Measurements from ENCODE around the gene LENG9.
"Not testable (repeated sequence)": the region's sequence is repeated elsewhere in the genome, so short reads cannot be mapped to it uniquely, and the experiment has no call there.

LENG9 gene

DNA sequence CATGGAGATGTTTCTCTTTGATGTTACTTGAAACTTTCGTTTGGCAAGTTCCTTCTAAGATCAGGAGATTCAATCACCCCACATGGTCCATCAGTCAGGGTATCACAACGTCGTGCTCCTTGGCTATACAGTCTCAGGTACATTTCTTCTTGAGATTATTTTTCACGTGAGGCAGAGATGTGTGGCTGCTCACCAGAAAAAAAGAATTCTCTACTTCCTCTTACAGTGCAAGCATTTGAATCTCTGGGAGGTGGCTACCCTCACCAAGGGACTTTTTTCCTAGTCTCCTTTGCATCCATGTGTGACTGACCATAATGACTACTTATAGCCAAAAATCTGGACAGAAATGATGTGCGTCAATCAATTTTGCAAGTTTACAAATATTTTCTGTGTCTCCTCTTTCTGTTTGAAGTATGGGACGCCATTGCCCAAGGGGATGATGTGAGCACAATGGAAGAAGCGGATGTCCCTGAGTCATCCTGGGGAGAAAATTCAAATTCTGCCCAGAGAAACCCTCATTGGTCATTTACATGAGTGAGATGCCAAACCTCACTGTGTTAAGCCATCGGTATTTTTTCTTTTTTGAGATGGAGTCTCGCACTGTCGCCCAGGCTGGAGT is 30.5 kb upstream of the LENG9 start:
- Histone ChIP-seq H3K56ac (ENCODE audit: low read length) (no peak overlapping the region), H3K4me3 (ENCODE audit: low read length) (no peak overlapping the region), H3K27ac (ENCODE audit: low read depth, low read length) (no peak overlapping the region), H3K23ac (ENCODE audit: low read length) (no peak overlapping the region), H2BK15ac (replicated peaks; ENCODE audit: low read depth) (no peak overlapping the region), H2BK120ac (ENCODE audit: low read depth, low read length) (no peak overlapping the region), H3K9ac (ENCODE audit: low read length) (no peak overlapping the region), H3K4ac (ENCODE audit: low read depth, low read length) (no peak overlapping the region), H2BK5ac (ENCODE audit: low read length) (no peak overlapping the region), H4K5ac (ENCODE audit: low read length) (no peak overlapping the region), H3K27me3 (ENCODE audit: insufficient read depth, low read length, poor library complexity) (no peaks in the 10 kb centered on the region), H3K4me2 (ENCODE audit: low read length) (no peak overlapping the region), H2AK5ac (ENCODE audit: low read length) (no peak overlapping the region), H4K8ac (ENCODE audit: low read depth, low read length) (no peak overlapping the region), H3K79me2 (ENCODE audit: control insufficient read depth, insufficient read depth, low read length) (no peaks in the 10 kb centered on the region), H3K4me1 (ENCODE audit: control insufficient read depth, low read depth, low read length) (no peaks in the 10 kb centered on the region), H3K18ac (ENCODE audit: low read length) (no peak overlapping the region), H3K36me3 (ENCODE audit: control insufficient read depth, insufficient read depth, low read length) (no peaks in the 10 kb centered on the region), H3K79me1 (ENCODE audit: low read length) (no peaks in the 10 kb centered on the region)
- no peak for DNase-seq
- no CpG with 5 or more reads among the region's 10 CpGs for WGBS (ENCODE audit: extremely low coverage, insufficient coverage, low lambda C conversion rate)

- not testable (repeated sequence) for H4K5ac ChIP-seq (ENCODE audit: low read length); H2BK120ac ChIP-seq (ENCODE audit: low read depth, low read length); H2BK15ac ChIP-seq (replicated peaks; ENCODE audit: low read depth); H3K27me3 ChIP-seq (ENCODE audit: insufficient read depth, low read length, poor library complexity); H3K9ac ChIP-seq (ENCODE audit: low read length); H3K4me1 ChIP-seq (ENCODE audit: control insufficient read depth, low read depth, low read length); H3K18ac ChIP-seq (ENCODE audit: low read length); H3K79me1 ChIP-seq (ENCODE audit: low read length); H3K79me2 ChIP-seq (ENCODE audit: control insufficient read depth, insufficient read depth, low read length); H3K4me3 ChIP-seq (ENCODE audit: low read length); H3K36me3 ChIP-seq (ENCODE audit: control insufficient read depth, insufficient read depth, low read length); H3K27ac ChIP-seq (ENCODE audit: low read depth, low read length); H2BK5ac ChIP-seq (ENCODE audit: low read length); H2AK5ac ChIP-seq (ENCODE audit: low read length); H4K8ac ChIP-seq (ENCODE audit: low read depth, low read length); H3K56ac ChIP-seq (ENCODE audit: low read length); DNase-seq; H3K4me2 ChIP-seq (ENCODE audit: low read length); H3K4ac ChIP-seq (ENCODE audit: low read depth, low read length); H3K23ac ChIP-seq (ENCODE audit: low read length)
- WGBS (ENCODE audit: extremely low coverage, insufficient coverage, low lambda C conversion rate), result no CpG with 5 or more reads among the region's 5 CpGs
Measured at GRCh38 chr19:54493056-54493455, 29.5 kb upstream of the LENG9 start.

DNA sequence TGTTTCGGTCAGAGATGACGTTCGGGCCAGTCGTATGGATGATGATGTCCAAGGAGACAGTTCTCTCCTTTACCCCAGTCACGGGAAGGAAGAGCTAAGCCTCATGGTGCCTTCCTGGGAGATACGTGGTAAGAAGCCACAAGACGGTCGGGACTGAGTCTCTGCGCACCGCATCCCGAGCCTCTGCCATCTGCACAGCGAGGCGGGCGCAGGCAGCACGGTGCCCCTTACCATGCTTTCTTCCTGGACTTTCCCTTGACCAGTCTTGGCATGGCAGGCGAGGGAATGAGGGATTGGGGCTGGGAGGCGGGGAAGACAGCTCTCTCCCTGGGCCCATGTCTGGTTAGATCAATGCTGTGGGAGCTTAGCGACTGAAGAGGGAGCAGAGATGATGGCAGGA is 29.0 kb upstream of the LENG9 start:
- H3K4me3 ChIP-seq (ENCODE audit: low read length), result no peak overlapping the region
- no peak overlapping the region for H2AK5ac ChIP-seq (ENCODE audit: low read length)
- H3K23ac ChIP-seq (ENCODE audit: low read length), result no peak overlapping the region
- H3K9ac ChIP-seq (ENCODE audit: low read length), result no peak overlapping the region
- H3K27me3 ChIP-seq (ENCODE audit: insufficient read depth, low read length, poor library complexity), result no peaks in the 10 kb centered on the region
- no peak overlapping the region for H3K18ac ChIP-seq (ENCODE audit: low read length)
- no peak overlapping the region for H3K4me2 ChIP-seq (ENCODE audit: low read length)
- H2BK120ac ChIP-seq (ENCODE audit: low read depth, low read length), result no peak overlapping the region
- no peak overlapping the region for H2BK5ac ChIP-seq (ENCODE audit: low read length)
- no peak overlapping the region for H2BK15ac ChIP-seq (replicated peaks; ENCODE audit: low read depth)
- H4K8ac ChIP-seq (ENCODE audit: low read depth, low read length), result no peak overlapping the region
- H3K36me3 ChIP-seq (ENCODE audit: control insufficient read depth, insufficient read depth, low read length), result no peaks in the 10 kb centered on the region
- no peaks in the 10 kb centered on the region for H3K79me1 ChIP-seq (ENCODE audit: low read length)
- no peaks in the 10 kb centered on the region for H3K79me2 ChIP-seq (ENCODE audit: control insufficient read depth, insufficient read depth, low read length)
- no peak for DNase-seq
- no CpG with 5 or more reads among the region's 18 CpGs for WGBS (ENCODE audit: extremely low coverage, insufficient coverage, low lambda C conversion rate)
- no peak overlapping the region for H3K56ac ChIP-seq (ENCODE audit: low read length)
- no peaks in the 10 kb centered on the region for H3K4me1 ChIP-seq (ENCODE audit: control insufficient read depth, low read depth, low read length)
- no peak overlapping the region for H3K27ac ChIP-seq (ENCODE audit: low read depth, low read length)
- H4K5ac ChIP-seq (ENCODE audit: low read length), result no peak overlapping the region
- no peak overlapping the region for H3K4ac ChIP-seq (ENCODE audit: low read depth, low read length)

DNA sequence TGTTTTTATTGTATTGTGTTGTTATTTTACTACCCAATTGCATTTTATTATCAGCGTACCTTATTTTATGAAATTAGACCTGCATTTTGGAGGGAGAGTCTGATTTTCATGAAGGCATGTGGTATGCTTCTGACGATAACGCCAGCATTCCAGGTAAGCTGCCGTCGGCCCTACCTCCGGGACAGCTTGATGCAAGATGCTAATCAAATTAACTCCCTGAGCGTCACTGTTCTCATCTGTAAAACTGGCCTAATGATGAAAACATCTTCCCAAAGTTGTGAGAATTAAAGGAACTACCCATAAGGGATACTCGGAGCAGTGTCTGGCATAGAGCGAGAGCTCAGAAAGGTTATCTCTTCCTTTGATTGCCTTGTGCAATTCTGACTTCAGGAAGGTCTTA is 26.2 kb upstream of the LENG9 start:
- Histone ChIP-seq H3K27me3 (ENCODE audit: insufficient read depth, low read length, poor library complexity) (no peaks in the 10 kb centered on the region), H2AK5ac (ENCODE audit: low read length) (no peak overlapping the region), H3K36me3 (ENCODE audit: control insufficient read depth, insufficient read depth, low read length) (no peaks in the 10 kb centered on the region), H2BK5ac (ENCODE audit: low read length) (no peak overlapping the region), H3K18ac (ENCODE audit: low read length) (no peak overlapping the region), H3K4ac (ENCODE audit: low read depth, low read length) (no peak overlapping the region), H3K4me1 (ENCODE audit: control insufficient read depth, low read depth, low read length) (no peaks in the 10 kb centered on the region), H3K56ac (ENCODE audit: low read length) (no peak overlapping the region), H3K23ac (ENCODE audit: low read length) (no peak overlapping the region), H4K8ac (ENCODE audit: low read depth, low read length) (no peak overlapping the region), H3K27ac (ENCODE audit: low read depth, low read length) (no peak overlapping the region), H3K79me1 (ENCODE audit: low read length) (no peaks in the 10 kb centered on the region), H2BK120ac (ENCODE audit: low read depth, low read length) (no peak overlapping the region), H4K5ac (ENCODE audit: low read length) (no peak overlapping the region), H3K79me2 (ENCODE audit: control insufficient read depth, insufficient read depth, low read length) (no peaks in the 10 kb centered on the region), H2BK15ac (replicated peaks; ENCODE audit: low read depth) (no peak overlapping the region), H3K4me3 (ENCODE audit: low read length) (no peak overlapping the region), H3K4me2 (ENCODE audit: low read length) (no peak overlapping the region), H3K9ac (ENCODE audit: low read length) (no peak overlapping the region)
- no CpG with 5 or more reads among the region's 9 CpGs for WGBS (ENCODE audit: extremely low coverage, insufficient coverage, low lambda C conversion rate)
- DNase-seq, result no peak

DNA sequence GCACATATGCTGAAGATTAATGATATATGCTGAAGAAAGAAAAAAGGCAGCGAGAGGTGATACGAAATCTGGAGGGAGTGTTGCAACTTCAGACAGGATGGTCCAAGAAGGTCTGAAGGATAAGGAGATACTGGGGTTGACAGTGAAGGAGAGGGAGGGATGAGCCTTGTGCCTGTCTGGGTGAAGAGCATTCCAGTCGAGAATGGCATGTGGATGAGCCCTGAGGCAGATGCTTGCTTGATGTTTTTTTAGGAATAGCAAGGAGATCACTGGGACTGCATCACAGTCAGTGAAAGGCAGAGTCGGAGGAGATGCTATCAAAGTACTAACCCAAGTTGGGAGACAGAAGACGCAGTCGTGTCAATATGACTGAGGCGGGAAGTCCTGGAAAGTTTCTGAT is 25.8 kb upstream of the LENG9 start:
- Histone ChIP-seq H3K18ac (ENCODE audit: low read length) (no peak overlapping the region), H4K5ac (ENCODE audit: low read length) (no peak overlapping the region), H2BK120ac (ENCODE audit: low read depth, low read length) (no peak overlapping the region), H4K8ac (ENCODE audit: low read depth, low read length) (no peak overlapping the region), H3K4me2 (ENCODE audit: low read length) (no peak overlapping the region), H3K9ac (ENCODE audit: low read length) (no peak overlapping the region), H3K27ac (ENCODE audit: low read depth, low read length) (no peak overlapping the region), H3K23ac (ENCODE audit: low read length) (no peak overlapping the region), H2BK15ac (replicated peaks; ENCODE audit: low read depth) (no peak overlapping the region), H3K27me3 (ENCODE audit: insufficient read depth, low read length, poor library complexity) (no peaks in the 10 kb centered on the region), H3K56ac (ENCODE audit: low read length) (no peak overlapping the region), H3K4me3 (ENCODE audit: low read length) (no peak overlapping the region), H3K79me2 (ENCODE audit: control insufficient read depth, insufficient read depth, low read length) (no peaks in the 10 kb centered on the region), H3K4me1 (ENCODE audit: control insufficient read depth, low read depth, low read length) (no peaks in the 10 kb centered on the region), H3K36me3 (ENCODE audit: control insufficient read depth, insufficient read depth, low read length) (no peaks in the 10 kb centered on the region), H3K4ac (ENCODE audit: low read depth, low read length) (no peak overlapping the region), H2BK5ac (ENCODE audit: low read length) (no peak overlapping the region), H3K79me1 (ENCODE audit: low read length) (no peaks in the 10 kb centered on the region), H2AK5ac (ENCODE audit: low read length) (no peak overlapping the region)
- DNase-seq, result no peak
- WGBS (ENCODE audit: extremely low coverage, insufficient coverage, low lambda C conversion rate), result no CpG with 5 or more reads among the region's 7 CpGs

DNA sequence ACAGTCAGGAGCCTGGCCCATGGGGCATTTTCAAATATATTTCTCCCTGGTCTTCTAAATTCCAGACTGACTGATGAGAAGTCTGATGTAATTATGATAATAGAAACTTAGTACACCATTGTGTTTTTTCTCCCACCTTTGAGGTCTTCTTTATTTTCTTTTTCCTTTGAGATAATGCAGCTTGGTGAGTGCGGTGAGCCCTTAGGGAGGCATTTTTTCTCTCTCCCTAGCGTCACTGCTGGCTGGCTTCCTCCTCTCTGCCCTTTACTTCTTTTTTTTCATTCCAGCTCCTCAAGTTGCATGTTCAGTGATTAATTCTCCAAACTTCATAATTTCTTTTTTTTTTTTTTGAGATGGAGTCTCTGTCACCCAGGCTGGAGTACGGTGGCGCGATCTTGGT is 22.3 kb upstream of the LENG9 start:
- Histone ChIP-seq H3K79me2 (ENCODE audit: control insufficient read depth, insufficient read depth, low read length) (no peaks in the 10 kb centered on the region), H3K4me2 (ENCODE audit: low read length) (no peak overlapping the region), H3K23ac (ENCODE audit: low read length) (no peak overlapping the region), H3K4me3 (ENCODE audit: low read length) (no peak overlapping the region), H3K9ac (ENCODE audit: low read length) (no peak overlapping the region), H4K5ac (ENCODE audit: low read length) (no peak overlapping the region), H3K27ac (ENCODE audit: low read depth, low read length) (no peak overlapping the region), H3K36me3 (ENCODE audit: control insufficient read depth, insufficient read depth, low read length) (no peaks in the 10 kb centered on the region), H2BK5ac (ENCODE audit: low read length) (no peak overlapping the region), H3K27me3 (ENCODE audit: insufficient read depth, low read length, poor library complexity) (no peaks in the 10 kb centered on the region), H3K4ac (ENCODE audit: low read depth, low read length) (no peak overlapping the region), H2AK5ac (ENCODE audit: low read length) (no peak overlapping the region), H3K79me1 (ENCODE audit: low read length) (no peaks in the 10 kb centered on the region), H3K56ac (ENCODE audit: low read length) (no peak overlapping the region), H4K8ac (ENCODE audit: low read depth, low read length) (no peak overlapping the region), H2BK120ac (ENCODE audit: low read depth, low read length) (no peak overlapping the region), H3K4me1 (ENCODE audit: control insufficient read depth, low read depth, low read length) (no peaks in the 10 kb centered on the region), H3K18ac (ENCODE audit: low read length) (no peak overlapping the region), H2BK15ac (replicated peaks; ENCODE audit: low read depth) (no peak overlapping the region)
- WGBS (ENCODE audit: extremely low coverage, insufficient coverage, low lambda C conversion rate), result no CpG with 5 or more reads among the region's 5 CpGs
- no peak for DNase-seq

Measured in mesendoderm (in vitro differentiated cells).